Measurements from ENCODE around the gene FUBP1.
"Not testable (repeated sequence)": the region's sequence is repeated elsewhere in the genome, so short reads cannot be mapped to it uniquely, and the experiment has no call there.

Gene FUBP1, protein sequence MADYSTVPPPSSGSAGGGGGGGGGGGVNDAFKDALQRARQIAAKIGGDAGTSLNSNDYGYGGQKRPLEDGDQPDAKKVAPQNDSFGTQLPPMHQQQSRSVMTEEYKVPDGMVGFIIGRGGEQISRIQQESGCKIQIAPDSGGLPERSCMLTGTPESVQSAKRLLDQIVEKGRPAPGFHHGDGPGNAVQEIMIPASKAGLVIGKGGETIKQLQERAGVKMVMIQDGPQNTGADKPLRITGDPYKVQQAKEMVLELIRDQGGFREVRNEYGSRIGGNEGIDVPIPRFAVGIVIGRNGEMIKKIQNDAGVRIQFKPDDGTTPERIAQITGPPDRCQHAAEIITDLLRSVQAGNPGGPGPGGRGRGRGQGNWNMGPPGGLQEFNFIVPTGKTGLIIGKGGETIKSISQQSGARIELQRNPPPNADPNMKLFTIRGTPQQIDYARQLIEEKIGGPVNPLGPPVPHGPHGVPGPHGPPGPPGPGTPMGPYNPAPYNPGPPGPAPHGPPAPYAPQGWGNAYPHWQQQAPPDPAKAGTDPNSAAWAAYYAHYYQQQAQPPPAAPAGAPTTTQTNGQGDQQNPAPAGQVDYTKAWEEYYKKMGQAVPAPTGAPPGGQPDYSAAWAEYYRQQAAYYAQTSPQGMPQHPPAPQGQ

DNA sequence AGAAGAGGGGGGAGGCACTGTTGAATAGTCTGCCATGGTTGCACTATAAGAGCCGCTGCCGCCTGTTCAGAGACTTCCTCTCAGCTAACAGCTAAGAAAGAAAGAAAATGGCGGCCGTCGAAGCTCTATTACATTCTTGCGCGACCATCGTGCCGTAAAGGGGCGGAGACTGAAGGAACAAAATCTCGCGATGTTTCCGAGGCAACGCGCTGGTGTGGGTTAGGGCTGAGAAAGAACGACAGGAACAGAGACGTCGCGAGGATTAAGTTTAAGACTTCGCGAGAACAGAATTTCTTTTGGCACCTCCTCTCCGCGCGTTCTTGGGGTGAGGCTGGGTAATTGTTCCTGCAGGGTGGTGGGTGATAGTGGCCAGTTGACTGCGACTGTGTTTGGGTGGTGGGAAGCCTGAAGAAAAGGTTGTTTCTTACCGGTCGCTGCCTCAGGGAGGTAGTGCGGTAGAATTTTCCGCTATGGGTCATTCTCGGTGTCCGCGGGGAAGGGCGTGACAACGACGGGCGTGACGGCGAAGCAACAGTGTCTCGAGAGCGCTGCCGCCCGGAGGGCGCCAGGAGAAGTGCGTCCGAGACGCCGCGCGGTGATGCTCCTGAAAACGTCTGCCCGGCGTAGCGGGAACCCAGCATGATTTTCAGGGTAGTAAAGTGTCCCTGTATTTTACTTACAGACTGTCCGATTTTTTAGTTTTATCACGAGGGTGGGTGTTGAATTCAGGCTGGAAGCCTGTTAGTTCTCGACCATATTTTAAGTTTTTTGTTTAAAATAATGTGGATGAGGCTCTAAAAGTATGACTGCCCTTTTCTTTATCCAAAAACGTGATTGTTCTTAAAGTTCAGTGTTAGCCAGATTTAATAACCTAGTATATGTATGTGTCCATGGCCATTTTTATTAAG is at the start of gene FUBP1:
TSS of gene FUBP1 (minus strand) at position 104 of the 908 bp plus-strand sequence. CDS start at position 36, 68 bp downstream.
- DNase-seq (ENCODE audit: low read depth in 2 of 2), result peak; percentile 88 to 92

DNA sequence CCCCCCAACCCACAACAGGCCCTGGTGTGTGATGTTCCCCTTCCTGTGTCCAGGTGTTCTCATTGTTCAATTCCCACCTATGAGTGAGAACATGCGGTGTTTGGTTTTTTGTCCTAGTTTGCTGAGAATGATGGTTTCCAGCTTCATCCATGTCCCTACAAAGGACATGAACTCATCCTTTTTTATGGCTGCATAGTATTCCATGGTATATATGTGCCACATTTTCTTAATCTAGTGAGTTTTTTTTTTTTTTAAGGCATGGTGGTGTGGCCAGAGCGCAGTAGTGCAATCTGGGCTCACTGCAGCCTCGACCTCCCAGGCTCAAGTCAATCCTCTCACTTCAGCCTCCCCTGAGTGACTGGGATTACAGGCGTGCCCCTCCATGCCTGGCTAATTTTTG is 42.3 kb upstream of the FUBP1 start:
- DNase-seq (ENCODE audit: low read depth in 2 of 2), result not testable (repeated sequence)

DNA sequence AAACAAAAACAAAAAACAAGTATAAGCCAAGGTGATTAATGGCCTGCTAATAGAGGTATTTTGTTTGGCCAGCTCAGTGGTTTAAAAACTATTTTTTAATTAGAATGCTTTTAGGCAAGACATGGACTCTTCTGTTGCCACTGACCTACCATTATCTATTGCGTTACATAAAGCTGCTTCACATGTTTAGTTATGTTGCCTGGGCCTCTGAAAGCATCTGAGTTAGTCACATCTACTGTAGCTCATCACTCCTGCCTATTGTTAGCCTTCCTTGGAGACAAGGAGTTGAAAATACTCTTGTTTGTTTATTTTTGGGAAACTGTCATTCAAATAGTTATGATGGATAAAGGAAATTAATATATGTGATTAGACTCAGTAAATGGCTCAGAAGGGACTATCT is 40.2 kb upstream of the FUBP1 start:
- no peak for DNase-seq (ENCODE audit: low read depth in 2 of 2)

DNA sequence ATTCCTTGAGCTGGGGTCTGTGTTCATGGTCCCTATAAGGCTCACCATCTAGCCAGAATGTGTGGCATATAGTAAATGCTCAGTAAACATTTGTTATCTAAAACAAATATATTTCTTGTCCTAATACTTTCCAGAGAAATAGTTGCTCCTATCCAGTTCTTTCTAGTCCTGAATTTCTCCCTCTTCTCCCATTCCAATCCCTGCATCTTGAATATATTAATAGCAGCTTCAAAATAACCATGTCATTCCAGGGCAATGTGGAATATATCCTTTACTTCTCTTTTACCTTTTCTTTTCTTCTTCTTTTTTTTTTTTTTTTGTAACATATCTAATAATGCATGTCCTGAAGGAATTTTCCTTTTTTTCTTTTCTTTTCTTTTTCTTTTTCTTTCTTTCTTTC is 36.3 kb upstream of the FUBP1 start:
- no peak for DNase-seq (ENCODE audit: low read depth in 2 of 2)

DNA sequence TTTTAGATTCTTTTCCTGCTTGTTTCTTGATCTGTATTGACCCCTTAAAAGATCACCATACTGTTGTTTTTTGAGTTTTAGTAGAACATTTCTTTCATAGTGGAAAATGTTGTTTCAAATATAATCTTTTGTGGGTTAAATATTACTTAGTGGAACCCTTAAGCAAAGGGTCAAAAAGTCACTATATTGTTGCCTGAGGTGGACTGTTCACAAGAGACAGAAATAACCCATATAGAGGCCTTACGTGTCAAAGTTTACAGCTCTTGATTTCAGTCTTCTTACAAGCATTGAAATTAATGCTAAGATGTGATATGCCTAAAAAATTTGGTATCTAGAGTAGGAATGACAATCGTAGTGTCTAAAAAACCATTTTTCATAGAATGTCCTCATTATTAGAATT is 32.2 kb upstream of the FUBP1 start:
- no peak for DNase-seq (ENCODE audit: low read depth in 2 of 2)

DNA sequence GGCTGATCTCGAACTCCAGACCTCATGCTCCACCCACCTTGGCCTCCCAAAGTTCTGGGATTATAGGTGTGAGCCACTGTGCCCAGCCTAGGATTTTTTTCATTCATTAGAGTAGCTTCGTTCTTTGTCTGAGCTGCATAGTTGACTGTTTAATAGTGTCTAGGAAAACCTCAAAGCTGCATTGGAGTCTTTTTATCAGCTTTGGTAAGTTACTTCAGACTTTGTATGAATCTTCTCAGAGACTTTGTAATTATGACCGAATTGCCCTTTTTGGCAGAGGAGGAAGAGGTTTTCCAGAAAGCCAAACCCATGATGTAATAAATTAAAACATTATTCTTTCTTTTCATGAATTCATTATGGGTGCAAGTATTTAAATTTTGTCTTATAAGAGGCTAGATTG is 31.0 kb upstream of the FUBP1 start:
- DNase-seq (ENCODE audit: low read depth in 2 of 2), result no peak

DNA sequence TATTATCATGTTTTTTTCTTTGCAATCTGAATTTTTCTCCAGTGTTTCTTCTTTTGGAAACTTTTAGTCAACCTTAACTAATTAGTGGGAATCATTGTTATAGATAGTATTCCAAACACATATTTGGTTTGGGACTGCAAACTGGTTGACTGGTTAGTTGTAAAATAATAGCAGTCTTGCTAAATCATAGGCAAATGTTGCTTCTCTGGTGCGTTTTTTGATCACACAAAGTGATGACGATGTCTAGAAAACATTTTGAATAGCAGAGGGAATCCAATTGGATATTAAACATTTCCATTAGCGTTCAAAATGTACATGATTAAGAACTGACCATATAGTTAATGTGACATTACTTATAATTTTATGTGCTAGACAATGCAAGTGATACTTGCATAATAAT is 30.4 kb upstream of the FUBP1 start:
- no peak for DNase-seq (ENCODE audit: low read depth in 2 of 2)

DNA sequence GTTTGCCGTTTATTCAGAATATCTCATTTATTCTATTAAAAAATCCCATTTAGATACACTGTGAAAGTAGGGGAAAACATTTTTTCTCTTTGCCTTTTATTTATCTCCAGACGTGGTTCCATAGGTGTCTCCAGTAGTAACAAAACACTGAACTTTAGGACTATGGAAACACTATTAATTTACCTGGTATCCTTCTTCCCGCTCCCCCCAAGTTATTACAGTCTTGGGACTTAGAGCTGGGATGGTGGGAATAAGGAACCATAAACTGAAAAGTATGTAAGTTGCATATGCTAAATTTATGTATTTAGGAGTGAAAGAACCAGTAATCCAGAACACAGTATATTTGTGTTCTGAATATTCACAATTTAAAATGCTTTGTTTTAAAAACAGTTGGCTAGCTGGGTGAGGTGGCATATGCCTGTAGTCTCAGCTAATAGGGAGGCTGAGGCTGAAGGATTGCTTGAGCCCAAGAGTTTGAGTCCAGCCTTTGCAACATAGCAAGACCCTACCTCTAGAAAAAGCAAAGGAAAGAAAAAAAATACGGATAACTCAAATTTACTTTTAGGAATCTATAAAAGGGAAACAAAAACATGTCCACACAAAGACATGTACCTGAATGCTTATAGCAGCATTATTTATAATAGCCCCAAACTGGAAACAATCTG is 28.9 kb upstream of the FUBP1 start:
- no peak for DNase-seq (ENCODE audit: low read depth in 2 of 2)

DNA sequence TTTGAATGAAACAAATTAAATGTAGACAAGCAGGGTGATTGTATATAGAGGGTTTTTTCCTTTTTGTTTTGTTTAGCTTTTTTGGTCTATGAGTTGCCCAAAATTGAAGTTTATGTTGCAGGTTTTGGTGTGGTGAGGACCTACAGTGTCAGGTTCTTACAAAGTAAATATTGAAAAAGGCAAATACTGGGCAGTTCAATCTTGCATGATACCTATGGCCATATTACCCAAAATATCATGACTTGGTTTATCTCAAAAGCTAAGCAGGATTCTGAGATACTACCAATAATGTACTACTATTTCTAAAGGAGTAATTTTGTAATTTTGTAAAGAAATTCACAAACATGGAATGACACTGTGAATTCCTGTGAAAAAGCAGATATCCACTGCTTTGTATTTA is 27.6 kb upstream of the FUBP1 start:
- no peak for DNase-seq (ENCODE audit: low read depth in 2 of 2)

DNA sequence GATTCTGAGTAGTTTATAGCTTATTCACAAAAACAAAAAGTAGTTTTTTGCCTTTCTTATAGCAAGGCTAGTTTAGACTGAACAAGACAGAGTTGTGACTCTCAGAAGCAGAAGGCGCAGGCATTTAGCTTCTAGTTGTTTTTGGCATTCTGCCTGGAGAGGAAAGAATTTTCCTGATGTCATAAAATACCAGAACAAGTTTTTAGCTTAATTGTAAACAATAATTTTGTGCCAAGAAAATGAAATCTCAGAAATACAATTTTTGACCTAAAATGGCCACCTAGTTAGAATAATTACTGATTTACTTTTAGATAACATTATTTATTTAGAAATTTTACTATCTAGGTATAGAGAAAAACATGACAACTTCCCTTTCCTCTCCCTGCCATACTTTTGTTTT is 26.9 kb upstream of the FUBP1 start:
- no peak for DNase-seq (ENCODE audit: low read depth in 2 of 2)

DNA sequence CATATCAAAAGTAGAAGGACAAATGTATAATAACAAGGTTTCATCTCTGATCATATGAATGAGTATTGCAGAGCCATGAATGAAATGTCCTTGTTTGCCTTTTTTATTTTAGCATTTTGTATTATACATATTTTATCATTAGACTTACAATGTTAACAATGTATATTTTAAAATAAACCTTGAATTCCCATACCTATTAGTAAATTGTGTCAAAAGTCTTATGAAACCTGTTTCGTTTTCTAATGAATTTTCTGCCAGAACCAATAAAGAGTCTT is 26.5 kb upstream of the FUBP1 start:
- DNase-seq (ENCODE audit: low read depth in 2 of 2), result no peak

DNA sequence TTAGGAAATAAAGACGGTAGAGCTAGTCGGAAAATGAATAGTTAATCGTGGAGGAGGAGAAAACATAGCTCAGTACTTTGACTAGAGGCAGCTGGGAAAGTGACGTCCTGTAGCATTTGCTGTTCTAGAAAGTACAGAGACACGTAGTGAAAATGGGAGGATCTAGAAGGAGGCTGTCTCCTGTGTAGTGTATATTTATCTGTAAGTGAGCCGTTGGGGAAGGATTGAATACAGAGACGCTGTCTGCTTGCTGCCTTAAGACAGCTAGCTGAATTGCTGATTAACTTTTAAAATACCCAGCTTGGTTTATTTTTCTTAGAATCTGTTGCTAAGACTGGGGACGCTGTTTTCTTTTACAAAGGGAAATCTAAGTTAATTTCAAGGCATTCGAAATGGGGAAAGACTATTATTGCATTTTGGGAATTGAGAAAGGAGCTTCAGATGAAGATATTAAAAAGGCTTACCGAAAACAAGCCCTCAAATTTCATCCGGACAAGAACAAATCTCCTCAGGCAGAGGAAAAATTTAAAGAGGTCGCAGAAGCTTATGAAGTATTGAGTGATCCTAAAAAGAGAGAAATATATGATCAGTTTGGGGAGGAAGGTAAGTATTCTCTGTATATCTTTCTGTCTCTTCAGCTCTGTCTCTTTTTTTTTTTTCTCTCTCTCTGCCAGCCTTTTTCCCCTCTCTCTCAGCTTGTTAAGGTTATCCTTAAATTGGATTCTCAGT is 26.0 kb upstream of the FUBP1 start, which contains the start of gene DNAJB4:
TSS of gene DNAJB4 (plus strand) at position 221 of the 729 bp plus-strand sequence. CDS start at position 393, 172 bp downstream.
- DNase-seq (ENCODE audit: low read depth in 2 of 2), result peak; percentile 21 to 40

DNA sequence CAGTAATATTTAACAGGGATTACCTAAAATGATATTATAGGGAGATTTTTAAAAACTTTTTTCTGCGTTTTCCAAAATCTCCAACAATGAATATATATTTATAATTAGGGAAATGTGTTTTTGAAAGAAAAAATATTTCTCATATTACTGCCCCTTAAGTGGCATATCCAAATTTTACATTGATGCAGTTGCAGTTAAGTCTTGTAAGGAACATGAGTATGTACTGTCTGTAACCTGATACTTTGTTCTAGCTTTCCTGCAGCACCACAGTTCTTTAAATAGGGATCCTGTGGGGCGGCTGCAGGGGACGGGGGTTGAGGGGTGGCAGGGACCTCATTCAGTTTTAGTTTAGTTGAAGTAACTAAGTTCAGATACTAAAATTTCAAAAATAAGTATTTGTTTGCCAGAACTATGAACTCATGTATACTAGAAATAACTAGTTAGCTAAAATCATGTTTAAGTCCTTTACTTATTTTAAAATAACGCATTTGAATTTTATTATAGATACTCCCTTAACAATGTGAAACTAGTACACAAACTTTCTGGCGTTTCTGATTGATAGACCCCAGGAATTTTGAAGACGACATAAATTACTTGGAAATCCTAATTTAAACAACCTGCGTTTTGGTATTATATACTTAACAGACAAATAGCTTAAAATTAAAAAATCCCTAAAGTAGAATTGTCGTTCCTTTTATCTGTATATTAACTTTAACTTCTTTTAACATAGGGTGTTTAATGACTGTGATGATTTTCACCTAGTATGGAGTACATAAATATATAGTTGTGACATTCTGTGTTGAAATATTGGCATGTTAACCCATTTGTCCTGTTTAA is 25.2 kb upstream of the FUBP1 start:
- peak in 1 of 2 donors; percentile 19 for DNase-seq (ENCODE audit: low read depth in 2 of 2)

DNA sequence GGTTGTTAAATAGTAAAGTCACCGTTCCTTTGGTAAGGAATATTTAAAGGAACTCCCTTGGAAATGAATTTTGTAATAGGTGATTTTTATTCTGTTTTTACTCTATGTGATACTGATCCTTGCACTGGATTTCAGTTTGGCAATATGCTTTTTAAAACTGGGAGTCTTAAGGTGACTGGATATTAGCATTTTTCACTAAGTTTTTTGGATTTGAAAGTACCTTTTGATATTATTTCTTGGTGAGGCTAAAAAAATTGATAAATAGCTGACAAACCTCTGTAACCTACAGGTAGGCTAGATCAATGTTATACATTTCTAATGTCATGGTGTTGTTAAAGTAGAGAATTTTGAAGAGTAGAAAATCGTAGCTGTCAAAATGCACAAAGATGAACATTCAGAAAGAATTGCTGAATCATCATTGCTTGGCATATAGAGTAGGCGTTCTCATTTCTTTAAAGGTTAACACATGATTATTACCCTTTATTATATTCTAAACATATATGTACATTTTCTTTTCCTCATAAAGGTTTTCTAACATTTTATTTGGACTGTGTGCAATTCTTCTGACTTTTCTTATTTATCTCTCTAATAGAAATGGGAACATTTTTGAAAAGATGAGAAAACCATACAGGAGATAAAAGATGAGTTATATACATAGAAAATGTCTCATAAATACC is 24.3 kb upstream of the FUBP1 start:
- no peak for DNase-seq (ENCODE audit: low read depth in 2 of 2)

DNA sequence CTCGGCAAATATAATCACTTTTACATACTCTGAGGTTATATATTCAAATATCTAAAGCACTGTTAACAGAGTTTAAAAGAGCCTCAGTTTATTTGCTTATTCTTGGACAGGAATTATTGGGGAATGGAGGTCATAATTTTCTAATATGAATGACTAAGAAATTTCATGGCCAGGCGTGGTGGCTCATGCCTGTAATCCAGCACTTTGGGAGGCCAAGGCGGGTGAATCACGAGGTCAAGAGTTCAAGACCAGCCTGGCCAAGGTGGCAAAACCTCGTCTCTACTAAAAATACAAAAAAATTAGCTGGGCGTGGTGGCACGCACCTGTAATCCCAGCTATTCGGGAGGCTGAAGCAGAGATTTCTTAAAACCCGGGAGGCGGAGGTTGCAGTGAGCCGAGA is 21.7 kb upstream of the FUBP1 start:
- DNase-seq (ENCODE audit: low read depth in 2 of 2), result not testable (repeated sequence)

DNA sequence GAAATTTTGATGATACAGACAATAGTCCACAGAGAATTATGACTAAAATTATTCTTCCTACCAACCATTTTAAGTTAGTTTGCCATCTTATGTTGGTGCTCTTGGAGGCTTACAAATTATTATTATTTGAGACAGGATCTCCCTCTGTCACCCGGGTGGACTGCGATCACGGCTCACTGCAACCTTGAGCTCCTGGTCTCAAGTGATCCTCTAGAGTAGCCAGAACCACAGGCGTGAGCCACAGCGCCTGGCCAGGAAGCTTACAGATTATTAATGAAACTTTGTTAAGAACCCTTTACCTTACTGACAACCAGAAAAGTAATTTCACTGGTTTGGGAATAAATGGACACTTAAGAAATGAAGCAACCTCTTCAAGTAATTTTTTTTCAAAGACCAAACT is 17.9 kb upstream of the FUBP1 start:
- DNase-seq (ENCODE audit: low read depth in 2 of 2), result no peak

DNA sequence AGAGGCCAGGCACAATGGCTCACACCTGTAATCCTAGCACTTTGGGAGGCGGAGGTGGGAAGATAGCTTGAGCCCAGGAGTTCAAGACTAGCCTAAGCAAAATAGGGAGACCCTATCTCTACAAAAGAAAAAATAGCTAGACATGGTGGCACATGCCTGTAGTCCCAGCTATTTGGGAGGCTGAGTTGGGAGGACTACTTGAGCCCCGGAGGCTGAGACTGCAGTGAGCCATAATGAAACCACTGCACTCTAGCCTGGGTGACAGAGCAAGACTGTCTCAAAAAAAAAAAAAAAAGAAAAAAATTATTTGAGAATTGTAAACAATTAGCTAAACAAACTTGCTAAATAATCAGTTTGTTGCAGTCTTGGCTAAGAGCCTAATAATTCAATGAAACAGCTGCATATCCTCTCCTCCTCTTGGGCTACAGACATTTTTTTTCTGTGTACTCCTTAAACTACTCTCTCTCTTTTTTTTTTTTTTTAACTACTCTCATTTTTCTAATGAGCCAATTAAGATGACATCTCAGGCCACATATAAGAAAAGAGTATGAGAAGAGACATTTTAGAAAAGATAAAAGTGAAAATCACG is 15.3 kb upstream of the FUBP1 start:
- DNase-seq (ENCODE audit: low read depth in 2 of 2), result no peak

DNA sequence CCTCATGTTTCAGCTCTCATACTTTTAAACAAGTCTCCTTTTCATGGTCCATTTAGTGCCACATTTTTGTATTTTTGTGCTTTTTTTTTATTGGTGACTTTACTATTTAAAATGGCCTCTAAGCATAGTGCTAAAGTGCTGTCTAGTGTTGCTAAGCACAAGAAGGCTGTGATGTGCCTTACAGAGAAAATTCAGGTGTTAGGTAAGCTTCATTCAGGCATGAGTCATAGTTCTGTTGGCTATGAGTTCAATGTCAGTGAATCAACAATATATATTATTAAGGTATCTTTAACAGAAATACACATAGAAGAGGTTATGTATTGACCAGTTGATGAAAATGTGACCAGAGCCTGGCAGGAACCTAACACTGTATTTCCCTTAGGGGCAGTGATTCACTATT is 12.8 kb upstream of the FUBP1 start:
- no peak for DNase-seq (ENCODE audit: low read depth in 2 of 2)

DNA sequence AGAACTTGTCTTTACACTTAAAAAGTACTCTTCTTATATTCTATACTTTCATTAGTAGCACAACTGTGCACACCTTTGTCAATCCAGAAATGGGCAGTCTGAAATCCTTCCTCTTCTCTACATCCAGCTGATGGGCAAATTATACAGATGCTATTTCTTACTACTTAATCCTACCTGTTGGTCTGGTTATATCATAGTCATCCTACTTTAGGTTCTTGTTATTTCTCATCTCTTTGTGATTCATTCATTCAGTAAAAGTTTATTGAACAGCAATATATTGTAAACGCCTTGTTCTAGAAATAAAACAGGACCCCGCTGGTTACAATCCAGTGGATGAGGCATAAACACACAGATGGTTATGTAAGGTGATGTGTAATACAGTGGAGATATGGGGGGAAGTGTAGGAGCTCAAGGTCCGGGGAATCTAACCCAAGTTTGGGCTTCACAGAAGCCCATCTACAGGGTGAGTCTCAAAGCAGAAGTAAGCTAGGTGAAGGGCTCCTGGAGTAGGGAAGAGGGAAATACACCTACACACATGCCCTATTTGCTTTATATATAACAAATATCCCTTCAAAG is 11.8 kb upstream of the FUBP1 start:
- no peak for DNase-seq (ENCODE audit: low read depth in 2 of 2)

Measured in activated CD4-positive, alpha-beta T cell treated with anti-CD3 and anti-CD28 coated beads for 24 hours (primary cell).